ENCODE data around the gene PIEZO2. TPM values are rescaled to one million over a fixed set of nuclear protein-coding genes. Genes with fewer than 3 reads are reported as not detected.

Gene PIEZO2
- total RNA-seq, 4 donors from 2014 or later = 2.1 to 7.4 (median 2.5) TPM; not detected in 1

GRCh38 chr18:11096411-11096810 is 53.0 kb downstream of the PIEZO2 start:
- peak overlapping the region in 3 of 4 donors; percentile 26 to 44 (median 33) for H3K27ac ChIP-seq
- TF ChIP-seq CTCF (IDR thresholded peaks at IDR 0.05) = no peak
- TF ChIP-seq POLR2A (IDR thresholded peaks at IDR 0.05) = no peak
- H3K9me3 ChIP-seq = no peaks in the 10 kb centered on the region
- no peak overlapping the region for H3K4me3 ChIP-seq
- 35 to 55% methylated on average over 4 to 5 of the region's 5 CpGs for whole genome bisulfite sequencing, 2 donors
- intact Hi-C loops (cut with DNase I) = no loop called here
- no peak for DNase-seq
- peaks cover 0 to 16% (median 3%) of the 10 kb centered on the region in 3 donors for H3K4me1 ChIP-seq
- H3K36me3 ChIP-seq = no peaks in the 10 kb centered on the region
- H3K27me3 ChIP-seq = no peaks in the 10 kb centered on the region

GRCh38 chr18:11095674-11096293 is 53.6 kb downstream of the PIEZO2 start:
- intact Hi-C loops (cut with DNase I) = no loop called here
- no peaks in the 10 kb centered on the region for H3K36me3 ChIP-seq
- no peak for DNase-seq
- peaks cover 0 to 16% (median 3%) of the 10 kb centered on the region in 3 donors for H3K4me1 ChIP-seq
- H3K4me3 ChIP-seq = no peak overlapping the region
- peak overlapping the region in 1 of 4 donors; percentile 33 for H3K27ac ChIP-seq
- no peaks in the 10 kb centered on the region for H3K9me3 ChIP-seq
- TF ChIP-seq CTCF (IDR thresholded peaks at IDR 0.05) (no peak), POLR2A (IDR thresholded peaks at IDR 0.05) (no peak)
- H3K27me3 ChIP-seq = no peaks in the 10 kb centered on the region
- 56 to 71% methylated on average over 6 of the region's 6 CpGs for WGBS, 2 donors

- no peaks in the 10 kb centered on the region for H3K9me3 ChIP-seq
- WGBS, 2 donors = 73 to 77% methylated on average over 5 of the region's 5 CpGs
- TF ChIP-seq CTCF (IDR thresholded peaks at IDR 0.05) (no peak), POLR2A (IDR thresholded peaks at IDR 0.05) (no peak)
- no peak for DNase-seq
- no peaks in the 10 kb centered on the region for H3K27me3 ChIP-seq
- H3K4me3 ChIP-seq = no peak overlapping the region
- peaks cover 0 to 16% (median 3%) of the 10 kb centered on the region in 3 donors for H3K4me1 ChIP-seq
- no peak overlapping the region for H3K27ac ChIP-seq
- H3K36me3 ChIP-seq = no peaks in the 10 kb centered on the region
- intact Hi-C loops (cut with DNase I) = no loop called here
These were observed 54.2 kb downstream of the PIEZO2 start for GRCh38 chr18:11095211-11095610.

GRCh38 chr18:11091746-11092145 is 57.6 kb downstream of the PIEZO2 start:
- Histone ChIP-seq H3K27ac (no peak overlapping the region), H3K27me3 (no peaks in the 10 kb centered on the region), H3K4me1 (peaks cover 0 to 15% (median 3%) of the 10 kb centered on the region in 3 donors), H3K9me3 (no peaks in the 10 kb centered on the region), H3K4me3 (no peak overlapping the region), H3K36me3 (no peaks in the 10 kb centered on the region)
- DNase-seq = no peak
- intact Hi-C loops (cut with DNase I) = no loop called here
- 56 to 70% methylated on average over 2 to 6 of the region's 6 CpGs for WGBS, 2 donors
- no peak for TF ChIP-seq POLR2A (IDR thresholded peaks at IDR 0.05)
- no peak for TF ChIP-seq CTCF (IDR thresholded peaks at IDR 0.05)

GRCh38 chr18:11089931-11090715 is 59.2 kb downstream of the PIEZO2 start:
- 33 to 49% methylated on average over 8 to 9 of the region's 9 CpGs for WGBS, 2 donors
- Histone ChIP-seq H3K36me3 (no peaks in the 10 kb centered on the region), H3K27ac (no peak overlapping the region), H3K27me3 (no peaks in the 10 kb centered on the region), H3K9me3 (no peaks in the 10 kb centered on the region), H3K4me1 (no peaks in the 10 kb centered on the region), H3K4me3 (no peak overlapping the region)
- intact Hi-C loops (cut with DNase I) = no loop called here
- TF ChIP-seq POLR2A (IDR thresholded peaks at IDR 0.05) (no peak), CTCF (IDR thresholded peaks at IDR 0.05) (no peak)
- no peak for DNase-seq

All from esophagus squamous epithelium (tissue), 5 donors.